Astrocyte (in vitro differentiated cells and primary cell): Measurements from ENCODE around the gene SEC16B.

Experiments
- CTCF ChIP-seq: IDR thresholded peaks from 2 replicates; pipeline ENCODE4 v1.5.1; 2011; ENCODE audit warnings: low read depth, mild to moderate bottlenecking, inconsistent platforms, low read length, moderate library complexity; ENCODE audit not compliant: insufficient read depth
- EZH2 ChIP-seq: IDR thresholded peaks from 2 replicates; pipeline ENCODE4 v1.6.1; 2012; ENCODE audit warnings: mild to moderate bottlenecking, low read length, inconsistent platforms; ENCODE audit not compliant: insufficient read depth

DNA sequence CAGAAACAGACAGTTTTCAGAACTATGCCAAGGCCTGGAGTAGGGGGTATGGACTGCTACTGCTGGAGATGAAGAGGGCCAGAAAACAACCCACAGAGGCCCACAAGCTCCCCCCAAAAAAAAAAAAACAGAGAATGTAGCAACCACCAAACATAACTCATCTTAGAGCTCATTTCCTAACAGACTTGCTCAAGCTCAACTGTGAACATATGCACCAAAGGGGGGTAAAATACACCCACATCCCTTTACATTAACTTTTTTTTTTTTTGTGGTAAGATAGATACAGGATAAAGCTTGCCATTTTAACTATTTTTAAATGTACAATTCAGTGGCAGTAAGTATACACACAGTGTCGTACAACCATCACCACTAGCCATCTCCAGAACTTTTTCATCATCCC is 36.0 kb downstream of the SEC16B start:
- TF ChIP-seq CTCF (no peak), EZH2 (no peak)
